Stomach (tissue), 4 donors: ENCODE measurements around the gene MET.

Experiments used
- EP300 ChIP-seq: sonication (generic); formaldehyde crosslinking; IDR thresholded peaks from one replicate; pipeline ENCODE4 v1.6.1; 2017; ENCODE audit warnings: antibody characterized with exemption
- TF ChIP-seq, protein P1 (sequence below), 7 experiments: fragments of 450-650 bp in 4 of 7; fragments of 200-600 bp in 3 of 7; sonication (generic) in 3 of 7; IDR thresholded peaks; one replicate each; pipeline ENCODE4 v1.5.1; 2016 to 2019; ENCODE audit warnings: antibody characterized with exemption in 7 of 7, control low read depth in 2 of 7, mild to moderate bottlenecking in 1 of 7

DNA sequence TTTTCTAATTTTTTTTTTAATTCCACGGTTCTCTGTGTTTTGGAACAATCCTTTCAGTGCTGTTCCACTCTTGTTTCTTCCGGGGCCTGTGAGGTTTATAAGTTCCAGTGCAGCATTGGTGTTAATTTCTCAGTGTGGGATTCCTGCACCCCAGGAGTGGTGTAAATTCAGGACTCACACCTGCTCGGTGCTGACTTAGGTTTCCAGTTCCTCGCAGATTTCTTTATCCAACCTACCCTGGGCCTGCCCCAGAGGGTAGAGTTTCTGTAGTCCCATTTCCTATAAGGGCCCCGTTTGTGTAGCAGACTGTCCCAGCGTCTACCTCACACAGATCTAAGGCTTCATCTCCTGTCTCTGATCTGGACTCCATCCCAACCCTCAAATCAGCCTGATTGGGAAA is 27.4 kb upstream of the MET start:
- TF ChIP-seq, protein P1, sequence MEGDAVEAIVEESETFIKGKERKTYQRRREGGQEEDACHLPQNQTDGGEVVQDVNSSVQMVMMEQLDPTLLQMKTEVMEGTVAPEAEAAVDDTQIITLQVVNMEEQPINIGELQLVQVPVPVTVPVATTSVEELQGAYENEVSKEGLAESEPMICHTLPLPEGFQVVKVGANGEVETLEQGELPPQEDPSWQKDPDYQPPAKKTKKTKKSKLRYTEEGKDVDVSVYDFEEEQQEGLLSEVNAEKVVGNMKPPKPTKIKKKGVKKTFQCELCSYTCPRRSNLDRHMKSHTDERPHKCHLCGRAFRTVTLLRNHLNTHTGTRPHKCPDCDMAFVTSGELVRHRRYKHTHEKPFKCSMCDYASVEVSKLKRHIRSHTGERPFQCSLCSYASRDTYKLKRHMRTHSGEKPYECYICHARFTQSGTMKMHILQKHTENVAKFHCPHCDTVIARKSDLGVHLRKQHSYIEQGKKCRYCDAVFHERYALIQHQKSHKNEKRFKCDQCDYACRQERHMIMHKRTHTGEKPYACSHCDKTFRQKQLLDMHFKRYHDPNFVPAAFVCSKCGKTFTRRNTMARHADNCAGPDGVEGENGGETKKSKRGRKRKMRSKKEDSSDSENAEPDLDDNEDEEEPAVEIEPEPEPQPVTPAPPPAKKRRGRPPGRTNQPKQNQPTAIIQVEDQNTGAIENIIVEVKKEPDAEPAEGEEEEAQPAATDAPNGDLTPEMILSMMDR (IDR thresholded peaks at IDR 0.05) = no peak
- TF ChIP-seq EP300 = no peak
